Umbilical cord (tissue), 2 donors: ENCODE data around the gene C11orf21. TPM values are rescaled to one million over a fixed set of nuclear protein-coding genes. Genes with fewer than 3 reads are reported as not detected.
"Not testable (repeated sequence)": the region's sequence is repeated elsewhere in the genome, so short reads cannot be mapped to it uniquely, and the experiment has no call there.

ENCODE experiments used
- DNase-seq: peaks from one replicate; pipeline ENCODE4 v3.0.0-alpha.2; 2015; ENCODE audit warnings: low spot score
- total RNA-seq: library from RNA; depleted of rRNA; stranded (reverse); fragments of >200 nt; gene quantifications from one replicate; pipeline ENCODE4 v1.2.3, GENCODE V29; 2014; ENCODE audit warnings: low replicate concordance; ENCODE audit not compliant: insufficient read depth

C11orf21 gene
- total RNA-seq, 1 donor from 2014 or later = 0.96 TPM

- no peak for DNase-seq
These were observed 4.7 kb downstream of the C11orf21 start for GRCh38 chr11:2296913-2297622.

- no peak for DNase-seq
These were observed 5.5 kb downstream of the C11orf21 start for GRCh38 chr11:2295971-2296912.

GRCh38 chr11:2294926-2295290 is 6.8 kb downstream of the C11orf21 start:
- DNase-seq = no peak

- DNase-seq = no peak
These were observed 7.5 kb downstream of the C11orf21 start for GRCh38 chr11:2293984-2294925.

- no peak for DNase-seq
These were observed 8.2 kb downstream of the C11orf21 start for GRCh38 chr11:2293531-2293971.

GRCh38 chr11:2290351-2290841 is 11.3 kb downstream of the C11orf21 start:
- DNase-seq = no peak

GRCh38 chr11:2289859-2290258 is 11.9 kb downstream of the C11orf21 start:
- DNase-seq = no peak

- no peak for DNase-seq
These were observed 12.4 kb downstream of the C11orf21 start for GRCh38 chr11:2289350-2289749.

- no peak for DNase-seq
These were observed 14.6 kb downstream of the C11orf21 start for GRCh38 chr11:2287091-2287490.

- DNase-seq = not testable (repeated sequence)
These were observed 15.4 kb downstream of the C11orf21 start for GRCh38 chr11:2286350-2286749.

- DNase-seq = no peak
These were observed 21.5 kb downstream of the C11orf21 start for GRCh38 chr11:2280208-2280607.

- no peak for DNase-seq
These were observed 23.7 kb downstream of the C11orf21 start for GRCh38 chr11:2277933-2278523.

- DNase-seq = no peak
These were observed 24.7 kb downstream of the C11orf21 start for GRCh38 chr11:2277008-2277346.

- DNase-seq = no peak
These were observed 25.3 kb downstream of the C11orf21 start for GRCh38 chr11:2276280-2277007.

- DNase-seq = no peak
These were observed 26.1 kb downstream of the C11orf21 start for GRCh38 chr11:2275334-2276279.

GRCh38 chr11:2273771-2274170 is 27.9 kb downstream of the C11orf21 start:
- DNase-seq = no peak

GRCh38 chr11:2273311-2273710 is 28.4 kb downstream of the C11orf21 start:
- no peak for DNase-seq

- DNase-seq = no peak
These were observed 28.8 kb downstream of the C11orf21 start for GRCh38 chr11:2272946-2273280.

- DNase-seq = no peak
These were observed 29.3 kb downstream of the C11orf21 start for GRCh38 chr11:2272228-2272945.
